ENCODE data around the gene PTPN3. TPM values are rescaled to one million over a fixed set of nuclear protein-coding genes. Genes with fewer than 3 reads are reported as not detected.

The PTPN3 gene
- total RNA-seq, 1 experiment from 2014 or later, result 1.1 TPM

DNA sequence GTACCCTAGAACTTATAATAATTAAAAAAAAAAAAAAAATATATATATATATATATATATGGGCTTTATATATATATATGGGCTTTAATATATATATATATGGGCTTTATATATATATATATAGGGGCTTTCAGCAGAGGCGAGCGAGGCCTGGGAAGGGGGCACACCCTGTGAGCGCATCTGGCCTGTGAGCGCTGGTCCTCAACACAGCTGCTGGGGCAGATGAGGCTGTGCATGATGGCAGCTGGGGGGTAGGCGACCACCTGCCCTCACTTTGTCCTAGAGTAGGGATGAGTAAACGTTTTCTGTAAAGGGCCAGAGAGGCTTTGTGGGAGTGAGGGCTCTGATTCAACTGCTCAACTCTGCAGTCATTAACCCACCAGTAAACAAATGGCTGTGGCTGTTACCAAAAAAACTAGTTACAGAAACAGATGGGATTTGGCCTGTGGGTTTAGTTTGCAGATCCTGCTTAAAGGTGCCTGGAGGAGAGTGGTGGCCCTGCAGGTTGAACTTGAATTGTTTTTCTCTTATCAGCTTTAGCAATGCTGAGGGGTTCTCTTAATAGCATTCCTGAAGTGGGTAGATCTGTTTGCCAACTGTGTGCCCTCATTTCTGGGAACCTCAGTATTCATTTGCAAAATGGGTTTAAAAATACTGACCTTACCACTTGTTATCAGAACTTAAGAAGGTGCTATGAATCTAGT is 89.2 kb downstream of the PTPN3 start:
- intact Hi-C loops (cut with micrococcal nuclease; ENCODE audit: unreplicated experiment), result loop anchor here (10.0 kb wide), 1 partner anchor 164 kb away; no protein-coding TSS in a partner anchor
- DNase-seq (ENCODE audit: low spot score), result no peak
- POLR2A ChIA-PET (ENCODE audit: low non-redundant PET), result no interaction called here
- H3K27ac ChIP-seq (ENCODE audit: low read depth, low read length, poor library complexity, severe bottlenecking), result no peak overlapping the region
- H3K36me3 ChIP-seq (ENCODE audit: insufficient read depth, low read length, poor library complexity, severe bottlenecking), result no peaks in the 10 kb centered on the region
- no peak overlapping the region for H3K4me3 ChIP-seq (ENCODE audit: low read depth, low read length, poor library complexity, severe bottlenecking)
- no peaks in the 10 kb centered on the region for H3K27me3 ChIP-seq (replicated peaks; ENCODE audit: insufficient read depth, low read depth, low read length, poor library complexity)
- no peaks in the 10 kb centered on the region for H3K4me1 ChIP-seq (ENCODE audit: insufficient read depth, low read length, poor library complexity, severe bottlenecking)
- no TSS peak for BruUV-seq (replicated peaks)
- CTCF ChIA-PET, result no interaction called here
- TF ChIP-seq EZH2 (IDR thresholded peaks at IDR 0.05; ENCODE audit: borderline replicate concordance, low read depth, low read length, poor library complexity, severe bottlenecking), result no peak
- TF ChIP-seq, protein P1, sequence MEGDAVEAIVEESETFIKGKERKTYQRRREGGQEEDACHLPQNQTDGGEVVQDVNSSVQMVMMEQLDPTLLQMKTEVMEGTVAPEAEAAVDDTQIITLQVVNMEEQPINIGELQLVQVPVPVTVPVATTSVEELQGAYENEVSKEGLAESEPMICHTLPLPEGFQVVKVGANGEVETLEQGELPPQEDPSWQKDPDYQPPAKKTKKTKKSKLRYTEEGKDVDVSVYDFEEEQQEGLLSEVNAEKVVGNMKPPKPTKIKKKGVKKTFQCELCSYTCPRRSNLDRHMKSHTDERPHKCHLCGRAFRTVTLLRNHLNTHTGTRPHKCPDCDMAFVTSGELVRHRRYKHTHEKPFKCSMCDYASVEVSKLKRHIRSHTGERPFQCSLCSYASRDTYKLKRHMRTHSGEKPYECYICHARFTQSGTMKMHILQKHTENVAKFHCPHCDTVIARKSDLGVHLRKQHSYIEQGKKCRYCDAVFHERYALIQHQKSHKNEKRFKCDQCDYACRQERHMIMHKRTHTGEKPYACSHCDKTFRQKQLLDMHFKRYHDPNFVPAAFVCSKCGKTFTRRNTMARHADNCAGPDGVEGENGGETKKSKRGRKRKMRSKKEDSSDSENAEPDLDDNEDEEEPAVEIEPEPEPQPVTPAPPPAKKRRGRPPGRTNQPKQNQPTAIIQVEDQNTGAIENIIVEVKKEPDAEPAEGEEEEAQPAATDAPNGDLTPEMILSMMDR (conservative IDR thresholded peaks at IDR 0.05; ENCODE audit: low read depth, low read length), result no peak
- no peaks in the 10 kb centered on the region for H3K9me3 ChIP-seq (ENCODE audit: low read depth, low read length, poor library complexity, severe bottlenecking)

DNA sequence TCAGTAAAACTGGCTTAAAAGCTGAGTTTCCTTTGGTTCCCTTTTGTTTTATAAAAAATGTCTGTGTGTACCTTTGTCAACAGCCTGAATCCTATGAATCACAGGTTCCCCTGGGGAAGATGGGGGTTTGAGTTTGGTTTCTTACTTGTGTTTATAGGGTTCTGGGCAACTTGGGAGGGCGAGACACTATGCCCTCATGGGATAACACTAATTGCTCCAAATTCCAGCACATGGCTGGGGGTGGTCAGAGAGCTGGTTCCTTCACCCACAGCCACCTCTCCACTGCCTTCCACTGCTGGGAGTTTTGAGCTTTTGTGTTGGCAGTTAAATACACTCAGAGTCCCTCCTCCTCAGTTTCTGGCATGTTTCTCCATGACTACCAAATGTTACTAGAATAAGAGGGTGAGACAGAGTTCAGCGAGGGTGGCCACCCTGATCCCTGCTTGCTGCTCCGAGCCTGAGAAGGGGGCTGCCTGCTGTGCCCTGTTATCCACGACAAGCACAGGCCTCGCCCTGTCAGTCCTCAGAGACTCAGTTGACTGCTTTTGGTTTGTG is 94.3 kb downstream of the PTPN3 start:
- intact Hi-C loops (cut with micrococcal nuclease; ENCODE audit: unreplicated experiment), result loop anchor here (10.0 kb wide), 1 partner anchor 159 kb away; no protein-coding TSS in a partner anchor
- no peaks in the 10 kb centered on the region for H3K4me1 ChIP-seq (ENCODE audit: insufficient read depth, low read length, poor library complexity, severe bottlenecking)
- no peak overlapping the region for H3K4me3 ChIP-seq (ENCODE audit: low read depth, low read length, poor library complexity, severe bottlenecking)
- H3K9me3 ChIP-seq (ENCODE audit: low read depth, low read length, poor library complexity, severe bottlenecking), result no peaks in the 10 kb centered on the region
- POLR2A ChIA-PET (ENCODE audit: low non-redundant PET), result no interaction called here
- H3K36me3 ChIP-seq (ENCODE audit: insufficient read depth, low read length, poor library complexity, severe bottlenecking), result no peaks in the 10 kb centered on the region
- CTCF ChIA-PET, result no interaction called here
- H3K27me3 ChIP-seq (replicated peaks; ENCODE audit: insufficient read depth, low read depth, low read length, poor library complexity), result no peaks in the 10 kb centered on the region
- DNase-seq (ENCODE audit: low spot score), result no peak
- no peak overlapping the region for H3K27ac ChIP-seq (ENCODE audit: low read depth, low read length, poor library complexity, severe bottlenecking)
- BruUV-seq (replicated peaks), result no TSS peak
- TF ChIP-seq, protein P1 (conservative IDR thresholded peaks at IDR 0.05; ENCODE audit: low read depth, low read length), result no peak
- no peak for TF ChIP-seq EZH2 (IDR thresholded peaks at IDR 0.05; ENCODE audit: borderline replicate concordance, low read depth, low read length, poor library complexity, severe bottlenecking)

DNA sequence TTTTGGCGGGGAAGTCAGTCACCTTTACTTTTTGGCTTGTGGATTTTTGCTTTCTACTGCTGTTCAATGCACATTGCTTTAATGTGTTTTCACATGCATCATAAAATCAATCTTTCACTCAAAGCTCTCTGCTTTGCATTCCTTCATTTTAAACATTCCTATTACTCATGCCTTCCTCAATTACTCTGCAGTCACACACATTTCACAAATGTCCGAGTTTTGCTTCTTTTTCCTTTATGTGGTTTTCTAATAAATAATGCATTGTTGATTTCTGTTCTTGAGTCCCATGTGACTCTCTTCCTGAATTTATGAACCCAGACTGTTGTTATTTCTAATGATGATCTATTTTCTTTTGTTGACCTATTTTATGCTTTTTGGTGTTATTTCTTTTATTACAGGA is 95.0 kb downstream of the PTPN3 start:
- H3K4me1 ChIP-seq (ENCODE audit: insufficient read depth, low read length, poor library complexity, severe bottlenecking), result no peaks in the 10 kb centered on the region
- intact Hi-C loops (cut with micrococcal nuclease; ENCODE audit: unreplicated experiment), result loop anchor here (10.0 kb wide), 1 partner anchor 158 kb away; no protein-coding TSS in a partner anchor
- H3K27ac ChIP-seq (ENCODE audit: low read depth, low read length, poor library complexity, severe bottlenecking), result no peak overlapping the region
- no peak overlapping the region for H3K4me3 ChIP-seq (ENCODE audit: low read depth, low read length, poor library complexity, severe bottlenecking)
- DNase-seq (ENCODE audit: low spot score), result no peak
- H3K9me3 ChIP-seq (ENCODE audit: low read depth, low read length, poor library complexity, severe bottlenecking), result no peaks in the 10 kb centered on the region
- BruUV-seq (replicated peaks), result no TSS peak
- no peak for TF ChIP-seq EZH2 (IDR thresholded peaks at IDR 0.05; ENCODE audit: borderline replicate concordance, low read depth, low read length, poor library complexity, severe bottlenecking)
- TF ChIP-seq, protein P1 (conservative IDR thresholded peaks at IDR 0.05; ENCODE audit: low read depth, low read length), result no peak
- ChIA-PET CTCF (no interaction called here), POLR2A (ENCODE audit: low non-redundant PET) (no interaction called here)
- H3K36me3 ChIP-seq (ENCODE audit: insufficient read depth, low read length, poor library complexity, severe bottlenecking), result no peaks in the 10 kb centered on the region
- no peaks in the 10 kb centered on the region for H3K27me3 ChIP-seq (replicated peaks; ENCODE audit: insufficient read depth, low read depth, low read length, poor library complexity)
